ENCODE results near the gene MAP7. TPM values are rescaled to one million over a fixed set of nuclear protein-coding genes. Genes with fewer than 3 reads are reported as not detected.
"Not testable (repeated sequence)": the region's sequence is repeated elsewhere in the genome, so short reads cannot be mapped to it uniquely, and the experiment has no call there.

The MAP7 gene
- total RNA-seq, 1 donor from 2014 or later = 1.3 TPM

DNA sequence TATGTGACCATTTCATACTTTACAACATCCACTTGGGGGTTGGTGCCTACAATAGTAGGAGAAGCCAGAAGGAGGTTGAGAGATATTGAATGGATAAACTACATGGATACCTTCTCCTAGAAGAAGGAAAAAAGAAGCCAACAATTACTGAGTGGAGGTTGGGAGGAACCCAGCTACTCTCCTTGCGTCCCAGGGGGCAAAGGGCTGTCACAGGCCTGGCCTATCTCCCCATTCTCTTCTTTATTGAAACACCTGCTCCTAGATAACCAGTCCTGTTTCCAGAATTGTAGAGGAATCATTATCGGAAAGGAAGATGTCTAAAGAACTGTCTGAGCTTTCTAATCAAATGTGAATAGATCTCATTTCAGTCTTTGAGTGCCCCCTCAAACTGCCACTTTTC lies 115.1 kb downstream of the MAP7 start:
- H3K27me3 Mint-ChIP-seq (ENCODE audit: low read depth) = peaks cover 3% of the 10 kb centered on the region
- H3K36me3 Mint-ChIP-seq (ENCODE audit: low read depth) = no peaks in the 10 kb centered on the region
- H3K27ac Mint-ChIP-seq (ENCODE audit: unreplicated experiment) = no peak overlapping the region
- H3K4me1 Mint-ChIP-seq = no peaks in the 10 kb centered on the region
- TF ChIP-seq, protein P1, sequence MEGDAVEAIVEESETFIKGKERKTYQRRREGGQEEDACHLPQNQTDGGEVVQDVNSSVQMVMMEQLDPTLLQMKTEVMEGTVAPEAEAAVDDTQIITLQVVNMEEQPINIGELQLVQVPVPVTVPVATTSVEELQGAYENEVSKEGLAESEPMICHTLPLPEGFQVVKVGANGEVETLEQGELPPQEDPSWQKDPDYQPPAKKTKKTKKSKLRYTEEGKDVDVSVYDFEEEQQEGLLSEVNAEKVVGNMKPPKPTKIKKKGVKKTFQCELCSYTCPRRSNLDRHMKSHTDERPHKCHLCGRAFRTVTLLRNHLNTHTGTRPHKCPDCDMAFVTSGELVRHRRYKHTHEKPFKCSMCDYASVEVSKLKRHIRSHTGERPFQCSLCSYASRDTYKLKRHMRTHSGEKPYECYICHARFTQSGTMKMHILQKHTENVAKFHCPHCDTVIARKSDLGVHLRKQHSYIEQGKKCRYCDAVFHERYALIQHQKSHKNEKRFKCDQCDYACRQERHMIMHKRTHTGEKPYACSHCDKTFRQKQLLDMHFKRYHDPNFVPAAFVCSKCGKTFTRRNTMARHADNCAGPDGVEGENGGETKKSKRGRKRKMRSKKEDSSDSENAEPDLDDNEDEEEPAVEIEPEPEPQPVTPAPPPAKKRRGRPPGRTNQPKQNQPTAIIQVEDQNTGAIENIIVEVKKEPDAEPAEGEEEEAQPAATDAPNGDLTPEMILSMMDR (conservative IDR thresholded peaks at IDR 0.05) = no peak
- H3K9me3 Mint-ChIP-seq = no peaks in the 10 kb centered on the region
- no peak for DNase-seq (ENCODE audit: low read depth, low spot score)
- no peak overlapping the region for H3K4me3 Mint-ChIP-seq

DNA sequence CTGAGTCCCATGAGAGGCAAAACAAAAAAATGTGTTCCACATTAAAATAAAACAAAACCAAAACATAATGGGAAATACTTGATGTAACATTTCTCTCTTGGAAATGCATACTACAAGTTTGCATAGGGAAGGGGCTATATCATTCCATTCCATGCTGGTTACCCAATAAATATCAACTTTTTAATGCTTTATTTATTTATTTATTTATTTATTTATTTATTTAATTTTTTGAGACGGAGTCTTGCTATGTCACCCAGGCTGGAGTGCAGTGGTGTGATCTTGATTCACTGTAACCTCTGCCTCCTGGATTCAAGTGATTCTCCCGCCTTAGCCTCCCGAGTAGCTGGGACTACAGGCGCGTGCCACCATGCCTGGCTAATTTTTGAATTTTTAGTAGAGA lies 118.9 kb downstream of the MAP7 start:
- H3K27ac Mint-ChIP-seq (ENCODE audit: unreplicated experiment); H3K36me3 Mint-ChIP-seq (ENCODE audit: low read depth); DNase-seq (ENCODE audit: low read depth, low spot score): not testable (repeated sequence)

DNA sequence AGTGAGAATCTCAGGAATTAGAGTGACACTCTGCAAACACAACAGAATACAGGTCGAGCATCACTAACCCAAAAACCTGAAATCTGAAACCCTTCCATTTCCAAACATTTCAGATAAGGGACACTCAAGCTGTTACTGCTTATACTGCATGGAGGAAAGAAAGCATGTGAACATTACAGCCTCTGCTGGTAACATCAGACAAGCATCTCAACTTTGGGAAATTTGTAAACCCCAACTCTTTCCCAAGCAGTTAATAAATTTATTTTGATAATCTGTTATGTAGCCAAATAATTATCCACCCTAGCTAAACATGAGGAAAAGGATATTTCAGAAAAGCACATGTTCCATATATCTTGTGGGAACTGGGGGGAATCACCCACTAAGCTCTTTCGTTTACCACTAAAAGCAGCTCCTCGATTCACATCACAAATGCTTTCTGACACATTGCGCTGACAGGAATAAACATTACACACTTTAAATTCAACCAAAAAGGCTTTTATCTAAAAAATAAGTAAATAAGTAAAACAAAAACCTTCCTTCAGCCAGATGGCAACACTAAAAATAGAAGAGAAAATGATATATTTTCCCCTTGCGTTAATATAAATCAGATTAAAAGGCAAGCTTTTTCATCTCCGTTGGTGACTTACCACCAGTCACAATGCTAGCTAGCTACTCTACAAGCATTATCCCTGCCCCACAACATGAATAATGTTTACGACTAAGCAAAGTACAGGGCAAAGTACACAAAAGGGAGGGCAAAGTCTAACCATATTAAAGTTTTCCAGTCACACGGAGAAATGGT lies 120.8 kb downstream of the MAP7 start:
- Mint-ChIP-seq H3K27ac (ENCODE audit: unreplicated experiment) (no peak overlapping the region), H3K36me3 (ENCODE audit: low read depth) (no peaks in the 10 kb centered on the region), H3K27me3 (ENCODE audit: low read depth) (peaks cover 3% of the 10 kb centered on the region), H3K4me1 (no peaks in the 10 kb centered on the region), H3K9me3 (no peaks in the 10 kb centered on the region), H3K4me3 (no peak overlapping the region)
- TF ChIP-seq, protein P1 (conservative IDR thresholded peaks at IDR 0.05) = no peak
- no peak for DNase-seq (ENCODE audit: low read depth, low spot score)

More for the DNA sequence above, 118.9 kb downstream of the MAP7 start:
- H3K4me3 Mint-ChIP-seq; H3K9me3 Mint-ChIP-seq; H3K4me1 Mint-ChIP-seq; H3K27me3 Mint-ChIP-seq (ENCODE audit: low read depth): not testable (repeated sequence)

DNA sequence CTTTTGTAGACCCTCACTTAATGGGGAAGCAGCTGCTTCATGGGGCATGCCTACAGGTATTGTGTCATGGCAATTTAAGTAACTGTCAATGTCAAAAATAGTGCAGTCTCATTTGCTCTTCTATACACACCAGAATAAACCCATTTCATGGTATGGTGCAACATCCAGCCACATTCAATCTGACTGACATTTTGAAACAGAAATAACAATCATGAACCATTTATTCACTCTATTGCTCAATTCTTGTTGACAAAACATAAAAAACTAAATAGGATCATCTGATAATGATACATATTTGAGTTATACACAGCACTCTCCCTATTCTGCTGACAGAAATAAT lies 122.9 kb downstream of the MAP7 start:
- H3K9me3 Mint-ChIP-seq = no peaks in the 10 kb centered on the region
- TF ChIP-seq, protein P1 (conservative IDR thresholded peaks at IDR 0.05) = no peak
- H3K27me3 Mint-ChIP-seq (ENCODE audit: low read depth) = peaks cover 3% of the 10 kb centered on the region
- H3K4me1 Mint-ChIP-seq = no peaks in the 10 kb centered on the region
- H3K36me3 Mint-ChIP-seq (ENCODE audit: low read depth) = no peaks in the 10 kb centered on the region
- H3K4me3 Mint-ChIP-seq = no peak overlapping the region
- DNase-seq (ENCODE audit: low read depth, low spot score) = no peak
- H3K27ac Mint-ChIP-seq (ENCODE audit: unreplicated experiment) = no peak overlapping the region

GRCh38 chr6:136426627-136427377 lies 123.4 kb downstream of the MAP7 start:
- H3K9me3 Mint-ChIP-seq = no peaks in the 10 kb centered on the region
- H3K27me3 Mint-ChIP-seq (ENCODE audit: low read depth) = peaks cover 3% of the 10 kb centered on the region
- H3K4me3 Mint-ChIP-seq = no peak overlapping the region
- H3K27ac Mint-ChIP-seq (ENCODE audit: unreplicated experiment) = no peak overlapping the region
- no peak for DNase-seq (ENCODE audit: low read depth, low spot score)
- no peaks in the 10 kb centered on the region for H3K4me1 Mint-ChIP-seq
- H3K36me3 Mint-ChIP-seq (ENCODE audit: low read depth) = no peaks in the 10 kb centered on the region
- TF ChIP-seq, protein P1 (conservative IDR thresholded peaks at IDR 0.05) = no peak

GRCh38 chr6:136425793-136426192 lies 124.4 kb downstream of the MAP7 start:
- no peaks in the 10 kb centered on the region for H3K9me3 Mint-ChIP-seq

More at GRCh38 chr6:136425793-136426192, 124.4 kb downstream of the MAP7 start:
- TF ChIP-seq, protein P1 (conservative IDR thresholded peaks at IDR 0.05) = no peak
- DNase-seq (ENCODE audit: low read depth, low spot score) = no peak
- Mint-ChIP-seq H3K4me1 (no peaks in the 10 kb centered on the region), H3K27me3 (ENCODE audit: low read depth) (peaks cover 2% of the 10 kb centered on the region), H3K4me3 (no peak overlapping the region), H3K27ac (ENCODE audit: unreplicated experiment) (no peak overlapping the region), H3K36me3 (ENCODE audit: low read depth) (no peaks in the 10 kb centered on the region)
